Upper lobe of right lung (tissue), 1 donor: ENCODE measurements around the gene ZNF511. TPM values are rescaled to one million over a fixed set of nuclear protein-coding genes. Genes with fewer than 3 reads are reported as not detected.

Experiments used
- ATAC-seq: fragments of 200-7000 bp; cut with Tn5 transposase; one replicate; pipeline ENCODE4 v1.9.1; 2020; ENCODE audit warnings: mild to moderate bottlenecking, moderate library complexity
- DNase-seq: peaks from one replicate; pipeline ENCODE4 v3.0.0-alpha.2; 2020
- H3K27ac ChIP-seq: fragments of 200-600 bp; one replicate; pipeline ENCODE4 v1.8.0; 2022
- H3K27me3 ChIP-seq: fragments of 200-600 bp; one replicate; pipeline ENCODE4 v1.8.0; 2022; ENCODE audit warnings: mild to moderate bottlenecking
- H3K36me3 ChIP-seq: fragments of 200-600 bp; one replicate; pipeline ENCODE4 v1.8.0; 2022
- H3K4me1 ChIP-seq: fragments of 200-600 bp; one replicate; pipeline ENCODE4 v1.8.0; 2022
- H3K4me3 ChIP-seq: fragments of 200-600 bp; one replicate; pipeline ENCODE4 v1.8.0; 2022; ENCODE audit warnings: mild to moderate bottlenecking
- H3K9me3 ChIP-seq: fragments of 200-600 bp; one replicate; pipeline ENCODE4 v1.8.0; 2022
- intact Hi-C: fragments of 100-400 bp; cut with DNase I; formaldehyde crosslinking; loops from one replicate; pipeline ENCODE4 v1.11.0; 2022
- total RNA-seq: library from RNA; stranded (reverse); fragmentation: NEBNext Ultra II Directional; extraction: Animal tissue kit (Norgen Biotek cat#: 25700); gene quantifications from one replicate; pipeline ENCODE4 v1.2.1, GENCODE V29; 2021
- TF ChIP-seq, protein P1 (sequence below): fragments of 200-600 bp; IDR thresholded peaks from one replicate; pipeline ENCODE4 v1.8.0; 2022; ENCODE audit warnings: antibody characterized with exemption
- donor health status: DM: no; HTN: yes; CAD: no; lungs with severe emphysema.

ZNF511 gene
- total RNA-seq, 1 donor from 2014 or later = 42.8 TPM

DNA sequence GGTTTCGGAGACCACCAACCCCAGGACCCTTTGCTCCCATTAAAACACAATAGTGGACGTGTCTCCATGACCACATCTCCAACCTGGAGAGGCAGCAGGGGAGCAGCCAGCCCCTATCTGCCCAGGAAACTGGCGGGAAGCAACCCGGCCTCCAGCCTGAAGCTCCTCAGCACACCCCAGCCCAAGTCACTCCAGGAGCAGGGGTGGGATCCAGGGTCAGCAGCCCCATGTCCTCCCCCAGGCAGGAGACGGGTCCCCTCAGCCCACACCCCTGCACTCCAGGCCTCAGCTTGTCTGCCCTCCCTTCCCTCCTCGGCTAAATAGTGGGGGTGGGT lies 32.6 kb upstream of the ZNF511 start:
- intact Hi-C loops = no loop called here
- TF ChIP-seq, protein P1, sequence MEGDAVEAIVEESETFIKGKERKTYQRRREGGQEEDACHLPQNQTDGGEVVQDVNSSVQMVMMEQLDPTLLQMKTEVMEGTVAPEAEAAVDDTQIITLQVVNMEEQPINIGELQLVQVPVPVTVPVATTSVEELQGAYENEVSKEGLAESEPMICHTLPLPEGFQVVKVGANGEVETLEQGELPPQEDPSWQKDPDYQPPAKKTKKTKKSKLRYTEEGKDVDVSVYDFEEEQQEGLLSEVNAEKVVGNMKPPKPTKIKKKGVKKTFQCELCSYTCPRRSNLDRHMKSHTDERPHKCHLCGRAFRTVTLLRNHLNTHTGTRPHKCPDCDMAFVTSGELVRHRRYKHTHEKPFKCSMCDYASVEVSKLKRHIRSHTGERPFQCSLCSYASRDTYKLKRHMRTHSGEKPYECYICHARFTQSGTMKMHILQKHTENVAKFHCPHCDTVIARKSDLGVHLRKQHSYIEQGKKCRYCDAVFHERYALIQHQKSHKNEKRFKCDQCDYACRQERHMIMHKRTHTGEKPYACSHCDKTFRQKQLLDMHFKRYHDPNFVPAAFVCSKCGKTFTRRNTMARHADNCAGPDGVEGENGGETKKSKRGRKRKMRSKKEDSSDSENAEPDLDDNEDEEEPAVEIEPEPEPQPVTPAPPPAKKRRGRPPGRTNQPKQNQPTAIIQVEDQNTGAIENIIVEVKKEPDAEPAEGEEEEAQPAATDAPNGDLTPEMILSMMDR = no peak
- Histone ChIP-seq H3K9me3 (no peaks in the 10 kb centered on the region), H3K4me3 (peak overlapping the region; percentile 45), H3K27ac (peak overlapping the region; percentile 30), H3K27me3 (peaks cover 7% of the 10 kb centered on the region), H3K4me1 (peaks cover 38% of the 10 kb centered on the region), H3K36me3 (peaks cover 10% of the 10 kb centered on the region)
- DNase-seq (no peak), ATAC-seq (no peak)

DNA sequence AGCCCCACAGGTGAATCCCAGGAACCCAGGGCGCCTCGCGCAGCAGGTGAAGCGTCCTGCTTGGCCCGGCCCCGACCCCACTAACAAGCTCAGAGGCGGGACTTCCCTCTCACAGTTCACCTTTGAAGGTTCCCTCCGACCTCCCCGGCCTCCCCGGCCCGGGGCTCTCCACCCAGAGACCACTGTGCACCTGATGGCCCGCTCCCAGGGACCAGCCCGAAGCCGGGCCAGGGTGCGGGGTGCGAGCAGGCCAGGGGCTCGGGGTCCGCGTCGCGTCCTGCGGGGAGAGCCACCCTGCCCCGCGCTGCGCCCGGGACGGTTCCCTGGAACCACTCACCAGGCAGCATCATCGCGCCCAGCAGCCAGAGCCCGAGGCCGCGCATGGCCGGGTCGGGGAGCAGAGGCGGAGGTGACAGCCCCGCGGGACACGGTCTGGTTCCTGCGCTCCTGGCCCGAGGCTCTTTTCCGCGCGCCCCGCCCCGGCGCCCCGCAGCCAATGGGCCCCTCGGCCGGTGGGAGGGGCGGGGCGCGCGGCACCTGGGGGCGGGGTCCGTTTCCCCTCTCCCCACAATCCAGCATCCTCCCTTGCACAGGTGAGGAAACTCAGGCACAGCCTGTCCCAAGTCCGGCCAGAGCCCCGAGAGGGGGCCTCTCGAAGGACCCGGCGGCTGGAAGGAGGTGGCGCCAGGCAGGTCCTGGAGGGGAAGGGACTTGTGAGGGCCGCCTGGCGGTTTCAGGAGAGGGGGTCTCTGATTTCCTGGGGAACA lies 32.1 kb upstream of the ZNF511 start, which contains the start of gene ADAM8:
ADAM8 (minus strand) TSS at position 434 of the 767 bp plus-strand sequence; CDS start at position 383, 51 bp downstream.
- ATAC-seq = peak; percentile 51
- peaks cover 7% of the 10 kb centered on the region for H3K27me3 ChIP-seq

DNA sequence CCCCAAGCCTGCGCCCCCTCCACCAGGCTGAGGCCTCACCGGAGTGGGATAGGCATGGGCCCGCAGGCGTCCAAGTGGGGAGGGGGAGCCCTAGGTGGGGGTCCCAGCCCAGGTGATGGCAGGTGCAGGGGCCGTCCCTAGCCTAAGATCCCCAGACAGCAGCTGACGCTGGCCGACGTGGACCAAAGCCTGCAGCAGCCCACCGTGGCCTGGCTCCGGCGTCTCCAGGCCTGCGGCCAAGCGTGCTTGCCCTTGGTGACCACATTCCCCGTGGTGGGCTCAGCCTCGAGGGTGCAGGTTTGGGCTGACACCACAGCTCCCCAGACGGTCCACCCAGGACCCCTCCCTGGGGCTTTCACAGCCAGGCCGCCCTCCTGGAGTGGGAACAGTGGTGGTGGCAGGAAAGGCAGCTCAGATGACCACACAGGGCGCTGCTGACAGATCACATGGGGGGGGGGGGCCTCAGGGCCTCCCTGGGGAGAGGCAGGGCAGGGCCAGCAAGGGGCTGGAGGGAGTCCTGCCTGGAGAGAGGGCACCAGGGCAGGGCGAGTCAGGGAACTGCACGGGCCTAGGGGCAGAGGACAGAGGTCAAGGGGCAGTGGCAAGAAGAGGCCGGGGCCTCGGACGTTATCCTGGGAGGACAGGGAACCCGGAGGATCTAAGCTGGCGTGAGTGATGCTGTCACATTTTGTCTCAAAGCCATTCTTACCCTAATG lies 31.3 kb upstream of the ZNF511 start:
- no peak for ATAC-seq
- H3K36me3 ChIP-seq = peaks cover 23% of the 10 kb centered on the region
- no peak overlapping the region for H3K4me3 ChIP-seq
- no peak for DNase-seq
- TF ChIP-seq, protein P1 = no peak
- peak overlapping the region; percentile 63 for H3K27ac ChIP-seq
- H3K4me1 ChIP-seq = peaks cover 38% of the 10 kb centered on the region
- no peaks in the 10 kb centered on the region for H3K9me3 ChIP-seq
- intact Hi-C loops = no loop called here
- peaks cover 7% of the 10 kb centered on the region for H3K27me3 ChIP-seq

More for the DNA sequence above, 32.1 kb upstream of the ZNF511 start, which contains the start of gene ADAM8:
- Histone ChIP-seq H3K27ac (peak within 1 kb of the TSS; percentile 63), H3K4me3 (peak within 1 kb of the TSS; percentile 45), H3K9me3 (no peaks in the 10 kb centered on the region), H3K4me1 (peaks cover 38% of the 10 kb centered on the region), H3K36me3 (peaks cover 15% of the 10 kb centered on the region)
- DNase-seq = peak; percentile 78
- TF ChIP-seq, protein P1 = no peak
- intact Hi-C loops = no loop called here

DNA sequence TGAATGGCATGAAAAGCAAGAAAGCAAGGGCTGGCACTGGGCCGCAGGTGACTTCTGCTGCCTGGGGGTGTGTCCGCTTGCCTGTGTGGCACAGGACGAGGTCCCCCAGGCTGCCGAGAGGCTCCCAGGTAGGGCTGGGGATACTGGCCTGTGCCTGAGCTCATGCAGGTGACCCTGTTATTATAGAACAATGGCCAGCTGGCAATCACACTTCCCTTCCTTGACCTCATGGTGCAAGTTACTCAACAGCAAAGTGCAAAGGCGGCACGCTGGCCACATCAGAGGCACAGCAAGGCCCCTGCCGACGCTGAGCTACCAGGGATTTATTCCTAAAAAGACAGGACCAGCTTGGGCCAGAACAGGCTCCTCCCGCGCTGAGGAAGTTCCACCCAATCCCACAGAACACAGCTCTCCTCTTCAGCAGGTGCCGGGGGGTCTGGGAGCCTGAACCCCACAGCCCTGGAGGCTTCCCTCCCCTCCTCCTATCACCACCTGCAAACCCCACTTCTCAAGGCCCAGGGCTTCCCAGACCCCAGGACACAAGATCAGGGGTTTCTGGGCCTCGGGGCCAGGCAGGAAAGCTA lies 30.6 kb upstream of the ZNF511 start:
- H3K36me3 ChIP-seq = peaks cover 30% of the 10 kb centered on the region
- intact Hi-C loops = no loop called here
- H3K4me3 ChIP-seq = no peak overlapping the region
- DNase-seq (no peak), ATAC-seq (no peak)
- no peaks in the 10 kb centered on the region for H3K9me3 ChIP-seq
- TF ChIP-seq, protein P1 = no peak
- H3K27me3 ChIP-seq = peaks cover 7% of the 10 kb centered on the region
- peaks cover 38% of the 10 kb centered on the region for H3K4me1 ChIP-seq
- H3K27ac ChIP-seq = peak overlapping the region; percentile 63

DNA sequence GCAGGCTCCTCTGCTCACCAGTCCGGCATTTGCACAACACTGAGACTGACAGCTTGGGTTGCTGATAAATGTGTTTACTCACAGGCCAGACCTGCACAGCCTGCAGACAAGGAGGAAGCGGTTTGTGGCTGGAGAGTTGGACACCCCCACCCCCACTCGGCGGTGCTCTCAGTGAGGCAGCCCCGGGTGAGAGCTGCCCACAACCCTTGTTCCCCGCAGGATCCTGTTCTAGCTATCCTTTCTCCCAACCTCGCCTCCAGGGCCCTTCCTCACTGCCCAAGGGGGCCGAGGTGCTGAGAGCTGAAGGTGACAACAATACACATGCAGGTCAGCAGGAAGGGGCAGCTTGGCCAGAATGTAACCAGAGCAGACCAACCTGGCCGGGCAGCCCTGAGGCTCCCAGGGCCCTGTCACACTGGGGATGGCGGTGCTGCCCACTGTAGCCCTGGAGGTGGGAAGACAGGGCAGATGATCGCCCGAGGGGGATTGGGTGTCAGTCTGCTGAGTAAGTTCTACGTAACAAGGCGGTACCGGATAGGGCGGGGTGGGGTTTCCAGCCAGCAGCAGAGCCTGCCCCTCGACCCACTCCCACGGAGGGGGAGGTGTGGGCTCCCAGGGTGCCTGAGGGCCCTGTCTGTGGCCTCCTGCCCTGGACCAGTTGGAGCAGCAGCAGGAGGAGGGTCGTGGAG lies 30.0 kb upstream of the ZNF511 start:
- intact Hi-C loops = no loop called here
- Histone ChIP-seq H3K4me3 (no peak overlapping the region), H3K9me3 (no peaks in the 10 kb centered on the region), H3K27ac (peak overlapping the region; percentile 63), H3K27me3 (peaks cover 7% of the 10 kb centered on the region), H3K4me1 (peaks cover 38% of the 10 kb centered on the region), H3K36me3 (peaks cover 35% of the 10 kb centered on the region)
- DNase-seq (peak; percentile 78), ATAC-seq (peak; percentile 60)
- TF ChIP-seq, protein P1 = no peak
